ENCODE results near the gene CRACR2A.

- TF ChIP-seq MLXIP (CRISPR knock-in tag; IDR thresholded peaks at IDR 0.05; ENCODE audit: borderline replicate concordance) (no peak), POLR2AphosphoS5 (IDR thresholded peaks at IDR 0.05; ENCODE audit: low read depth, low read length) (no peak), PAX8 (CRISPR knock-in tag; IDR thresholded peaks at IDR 0.05; ENCODE audit: borderline replicate concordance) (no peak), SMC3 (IDR thresholded peaks at IDR 0.05; ENCODE audit: low read length) (no peak), SP1 (IDR thresholded peaks at IDR 0.05) (no peak), SP1 (CRISPR knock-in tag; IDR thresholded peaks at IDR 0.05) (no peak)
Measured at GRCh38 chr12:3743803-3744202, 9.1 kb downstream of the CRACR2A start.

Data from HepG2 (cell line).